ENCODE data around the gene TENT5C. TPM values are rescaled to one million over a fixed set of nuclear protein-coding genes. Genes with fewer than 3 reads are reported as not detected.

The TENT5C gene
- total RNA-seq, 2 donors from 2014 or later, result 17.0 to 20.1 TPM

DNA sequence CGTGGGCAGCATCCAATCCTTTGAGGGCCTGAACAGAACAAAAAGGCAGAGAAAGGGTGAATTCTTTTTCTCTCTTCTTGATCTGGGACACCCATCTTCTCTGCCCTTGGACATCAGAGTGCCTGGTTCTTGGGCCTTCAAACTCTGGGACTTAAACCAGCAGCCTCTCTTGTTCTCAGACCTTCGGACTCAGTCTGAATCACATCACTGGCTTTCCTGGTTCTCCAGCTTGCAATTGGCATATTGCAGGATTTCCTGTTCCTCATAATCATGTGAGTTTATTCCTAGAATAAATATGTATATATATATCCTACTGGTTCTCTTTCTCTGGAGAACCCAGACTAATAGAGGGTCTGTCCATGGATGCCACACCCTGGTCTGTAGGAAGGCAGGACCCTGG is 16.3 kb upstream of the TENT5C start:
- no peak for DNase-seq (ENCODE audit: low spot score)
- Histone ChIP-seq H3K27ac (no peak overlapping the region), H3K4me1 (no peaks in the 10 kb centered on the region), H3K27me3 (no peaks in the 10 kb centered on the region), H3K36me3 (no peaks in the 10 kb centered on the region), H3K9me3 (no peaks in the 10 kb centered on the region), H3K4me3 (no peak overlapping the region)
- no peak for TF ChIP-seq CTCF (IDR thresholded peaks at IDR 0.05)

DNA sequence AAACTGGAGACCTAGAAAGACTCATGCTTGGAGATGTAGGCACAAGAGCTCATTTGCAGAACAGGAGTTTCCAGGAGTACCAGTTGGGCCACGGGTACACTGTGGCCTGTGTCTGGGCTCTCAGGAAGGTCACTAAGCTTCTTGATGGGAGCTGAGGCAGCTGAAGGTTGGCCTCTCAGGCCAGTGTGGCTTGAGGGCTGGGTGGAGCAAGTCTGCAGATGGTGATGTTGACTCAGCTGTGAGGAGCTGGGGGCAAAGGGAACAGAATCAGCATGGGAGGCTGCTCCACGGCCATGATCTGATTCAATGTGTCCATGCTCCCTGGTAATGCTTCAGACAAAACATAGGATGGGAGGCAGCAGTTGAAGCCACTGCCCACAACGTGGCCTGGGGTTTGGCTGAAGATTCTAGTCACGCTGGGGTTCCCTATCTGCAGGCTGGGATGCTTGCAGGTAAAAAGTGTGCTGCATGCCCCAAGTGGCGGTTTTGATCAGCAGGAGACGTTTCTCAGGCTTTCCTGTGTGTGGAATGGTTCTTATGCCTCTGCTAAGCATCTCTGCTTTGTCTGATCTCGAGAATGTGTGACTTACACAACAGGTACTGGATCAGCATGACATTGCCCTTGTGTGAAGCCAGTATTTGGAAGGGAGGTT is 15.4 kb upstream of the TENT5C start:
- H3K36me3 ChIP-seq, result no peaks in the 10 kb centered on the region
- no peak for DNase-seq (ENCODE audit: low spot score)
- H3K27me3 ChIP-seq, result no peaks in the 10 kb centered on the region
- H3K4me3 ChIP-seq, result no peak overlapping the region
- no peak for TF ChIP-seq CTCF (IDR thresholded peaks at IDR 0.05)
- H3K27ac ChIP-seq, result no peak overlapping the region
- H3K4me1 ChIP-seq, result no peaks in the 10 kb centered on the region
- H3K9me3 ChIP-seq, result no peaks in the 10 kb centered on the region

- no peaks in the 10 kb centered on the region for H3K9me3 ChIP-seq
- no peak for TF ChIP-seq CTCF (IDR thresholded peaks at IDR 0.05)
- no peaks in the 10 kb centered on the region for H3K36me3 ChIP-seq
- no peak for DNase-seq (ENCODE audit: low spot score)
- no peaks in the 10 kb centered on the region for H3K27me3 ChIP-seq
- no peak overlapping the region for H3K27ac ChIP-seq
- H3K4me3 ChIP-seq, result no peak overlapping the region
- H3K4me1 ChIP-seq, result no peaks in the 10 kb centered on the region
Observed at GRCh38 chr1:117591252-117591651, 14.6 kb upstream of the TENT5C start.

- H3K4me1 ChIP-seq, result no peaks in the 10 kb centered on the region
- H3K9me3 ChIP-seq, result no peaks in the 10 kb centered on the region
- no peak for TF ChIP-seq CTCF (IDR thresholded peaks at IDR 0.05)
- DNase-seq (ENCODE audit: low spot score), result no peak
- H3K27me3 ChIP-seq, result no peaks in the 10 kb centered on the region
- no peak overlapping the region for H3K4me3 ChIP-seq
- no peak overlapping the region for H3K27ac ChIP-seq
- H3K36me3 ChIP-seq, result no peaks in the 10 kb centered on the region
Observed at GRCh38 chr1:117592155-117592554, 13.7 kb upstream of the TENT5C start.

DNA sequence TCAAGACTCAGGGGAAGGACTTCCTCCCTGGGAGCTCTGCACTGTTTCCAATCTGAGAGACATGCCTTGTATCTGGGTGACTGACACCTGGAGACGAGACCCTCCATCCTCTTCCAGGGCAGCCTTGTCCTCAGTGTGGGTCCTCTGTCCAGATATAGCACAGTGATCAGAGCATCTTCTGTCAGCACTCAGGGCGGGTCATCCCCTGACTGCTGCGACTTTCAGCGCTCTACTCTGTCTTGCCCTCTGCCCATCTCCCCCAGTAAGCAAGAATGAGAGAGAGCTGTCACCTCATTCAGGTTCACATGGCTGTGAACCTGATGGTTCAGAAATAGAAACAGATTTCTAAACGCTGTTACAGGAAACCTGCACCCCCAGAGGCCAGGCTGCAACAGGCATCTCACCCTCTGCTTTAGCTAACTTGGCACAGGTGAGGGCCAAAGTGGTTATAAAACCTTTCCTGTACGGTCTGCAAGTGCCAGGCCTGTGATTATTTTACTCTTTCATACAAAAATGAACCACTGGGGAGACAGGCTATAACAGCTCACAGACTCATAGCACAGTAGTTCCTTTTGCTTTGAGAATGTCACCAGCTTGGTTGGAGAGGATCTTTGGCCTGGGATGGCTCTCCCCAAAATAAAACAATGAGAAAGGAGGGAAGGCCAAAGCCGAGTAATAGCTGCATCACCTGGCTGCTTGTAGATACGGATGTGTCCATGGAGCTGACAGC is 11.4 kb upstream of the TENT5C start:
- DNase-seq (ENCODE audit: low spot score), result no peak
- Histone ChIP-seq H3K27ac (no peak overlapping the region), H3K9me3 (no peaks in the 10 kb centered on the region)

More for the DNA sequence above, 11.4 kb upstream of the TENT5C start:
- no peak for TF ChIP-seq CTCF (IDR thresholded peaks at IDR 0.05)
- H3K4me1 ChIP-seq, result no peaks in the 10 kb centered on the region
- no peaks in the 10 kb centered on the region for H3K27me3 ChIP-seq
- H3K36me3 ChIP-seq, result no peaks in the 10 kb centered on the region
- no peak overlapping the region for H3K4me3 ChIP-seq

Measured in right atrium auricular region (tissue), 2 donors.